Lower leg skin (tissue), 3 donors: ENCODE measurements around the gene GPR158.

ENCODE experiments used
- CTCF ChIP-seq, 3 donors: fragments of 450-650 bp; IDR thresholded peaks; one replicate each; pipeline ENCODE4 v1.5.1; 2016; ENCODE audit warnings: antibody characterized with exemption in 3 of 3, mild to moderate bottlenecking in 3 of 3, moderate library complexity in 2 of 3
- POLR2A ChIP-seq, 2 donors: fragments of 450-650 bp; IDR thresholded peaks; one replicate each; pipeline ENCODE4 v1.6.1; 2016 to 2017; ENCODE audit warnings: antibody characterized with exemption in 2 of 2, mild to moderate bottlenecking in 1 of 2, moderate library complexity in 1 of 2

GRCh38 chr10:25304606-25305005, 129.8 kb downstream of the GPR158 start:
- no peak for TF ChIP-seq CTCF (IDR thresholded peaks at IDR 0.05)
- no peak for TF ChIP-seq POLR2A (IDR thresholded peaks at IDR 0.05)
